PC-3 (cell line): ENCODE results near the gene CHRND. TPM values are rescaled to one million over a fixed set of nuclear protein-coding genes. Genes with fewer than 3 reads are reported as not detected.

ENCODE experiments used
- ATAC-seq: fragments of 200-7000 bp; cut with Tn5 transposase; 2 replicates; pipeline ENCODE4 v1.9.1; 2020; ENCODE audit warnings: mild to moderate bottlenecking, moderate library complexity
- BruUV-seq: library from RNA; stranded (reverse); fragments of 400-500 nt; replicated peaks from 2 replicates; lab custom pipeline; 2021; lab: Mats Ljungman, UMichigan
- CTCF ChIA-PET: fragments of 300-600 bp; sonication (Branson Sonifier 250); formaldehyde crosslinking; loops from one replicate; lab custom pipeline; 2022; ENCODE audit warnings: antibody characterized with exemption; lab: Charles Lee
- POLR2A ChIA-PET: fragments of 300-600 bp; sonication (Branson Sonifier 250); formaldehyde crosslinking; loops from one replicate; lab custom pipeline; 2022; ENCODE audit warnings: antibody characterized with exemption; ENCODE audit not compliant: unreplicated experiment; lab: Charles Lee
- DNase-seq: peaks from one replicate; pipeline ENCODE4 v3.0.0-alpha.2; 2015
- H2AFZ ChIP-seq: fragments of 300-600 bp; sonication (generic); 2 replicates; pipeline ENCODE4 v1.6.0; 2016; ENCODE audit warnings: antibody characterized with exemption, low read length
- H3F3A ChIP-seq: fragments of 300-600 bp; sonication (generic); one replicate; pipeline ENCODE4 v1.6.0; 2017; ENCODE audit warnings: antibody characterized with exemption, low read length, control low read depth, mild to moderate bottlenecking; ENCODE audit not compliant: unreplicated experiment
- H3K27ac ChIP-seq: fragments of 300-600 bp; sonication (generic); 2 replicates; pipeline ENCODE4 v1.5.1; 2016; ENCODE audit warnings: mild to moderate bottlenecking, low read length
- H3K27me3 ChIP-seq: fragments of 300-600 bp; sonication (generic); 2 replicates; pipeline ENCODE4 v1.6.1; 2016; ENCODE audit warnings: low read length, mixed read lengths
- H3K36me3 ChIP-seq: fragments of 300-600 bp; sonication (generic); 2 replicates; pipeline ENCODE4 v1.6.1; 2016; ENCODE audit warnings: low read depth, mixed run types, low read length, mixed read lengths
- H3K4me1 ChIP-seq: fragments of 300-600 bp; sonication (generic); 2 replicates; pipeline ENCODE4 v1.5.1; 2016; ENCODE audit warnings: low read length; ENCODE audit not compliant: insufficient read depth
- H3K4me2 ChIP-seq: fragments of 300-600 bp; sonication (generic); 2 replicates; pipeline ENCODE4 v1.6.0; 2016; ENCODE audit warnings: low read length
- H3K4me3 ChIP-seq: fragments of 300-600 bp; sonication (generic); 2 replicates; pipeline ENCODE4 v1.5.1; 2016; ENCODE audit warnings: mild to moderate bottlenecking, low read length, mixed read lengths
- H3K79me2 ChIP-seq: fragments of 300-600 bp; sonication (generic); 2 replicates; pipeline ENCODE4 v1.6.1; 2017; ENCODE audit warnings: low read length, mixed read lengths
- H3K9ac ChIP-seq: fragments of 300-600 bp; sonication (generic); 2 replicates; pipeline ENCODE4 v1.6.0; 2016; ENCODE audit warnings: mild to moderate bottlenecking, low read length
- H3K9me2 ChIP-seq: fragments of 300-600 bp; sonication (generic); replicated peaks from 2 replicates; pipeline ENCODE4 v1.6.1; 2016; ENCODE audit warnings: mixed run types, low read length, mixed read lengths
- H3K9me3 ChIP-seq: fragments of 300-600 bp; sonication (generic); 2 replicates; pipeline ENCODE4 v1.6.1; 2016; ENCODE audit warnings: low read length, mixed read lengths
- H4K20me1 ChIP-seq: fragments of 300-600 bp; sonication (generic); 2 replicates; pipeline ENCODE4 v1.6.1; 2016; ENCODE audit warnings: low read length, mixed read lengths
- CTCF ChIP-seq: fragments of 300-600 bp; sonication (generic); conservative IDR thresholded peaks from 2 replicates; pipeline ENCODE4 v1.5.1; 2017; ENCODE audit warnings: antibody characterized with exemption, low read depth, mild to moderate bottlenecking, low read length
- EZH2 ChIP-seq: fragments of 300-600 bp; sonication (generic); IDR thresholded peaks from one replicate; pipeline ENCODE4 v1.6.1; 2017; ENCODE audit warnings: antibody characterized with exemption, mild to moderate bottlenecking, low read length; ENCODE audit not compliant: unreplicated experiment
- EZH2phosphoT487 ChIP-seq: fragments of 300-600 bp; sonication (generic); IDR thresholded peaks from 2 replicates; pipeline ENCODE4 v1.6.1; 2018; ENCODE audit warnings: mild to moderate bottlenecking, antibody characterized with exemption, low read length, borderline replicate concordance
- intact Hi-C: fragments of 100-400 bp; cut with micrococcal nuclease; formaldehyde crosslinking; loops from 2 replicates; pipeline ENCODE4 v1.9.0; 2023
- total RNA-seq: library from RNA; depleted of rRNA; stranded (reverse); fragments of >200 nt; gene quantifications from 2 replicates; pipeline ENCODE4 v1.2.3, GENCODE V29; 2014

Gene CHRND
- total RNA-seq, 1 experiment from 2014 or later: not detected

- Histone ChIP-seq H3K9me3 (no peaks in the 10 kb centered on the region), H3F3A (no peaks in the 10 kb centered on the region), H3K4me3 (no peak overlapping the region), H3K27ac (no peak overlapping the region), H3K9me2 (no peaks in the 10 kb centered on the region), H3K79me2 (no peaks in the 10 kb centered on the region), H4K20me1 (no peaks in the 10 kb centered on the region), H3K36me3 (no peaks in the 10 kb centered on the region), H2AFZ (no peak overlapping the region), H3K27me3 (no peaks in the 10 kb centered on the region), H3K4me2 (no peak overlapping the region), H3K9ac (no peak overlapping the region), H3K4me1 (no peaks in the 10 kb centered on the region)
- CTCF ChIA-PET: no interaction called here
- BruUV-seq: no TSS peak
- ATAC-seq: no peak
- TF ChIP-seq CTCF (no peak), EZH2phosphoT487 (no peak), EZH2 (no peak)
- no peak for DNase-seq
- POLR2A ChIA-PET: no interaction called here
- intact Hi-C loops: no loop called here
Measured at GRCh38 chr2:232511336-232511890, 14.5 kb upstream of the CHRND start.

GRCh38 chr2:232512602-232513001 is 13.4 kb upstream of the CHRND start:
- no peak overlapping the region for H3K4me3 ChIP-seq
- H3K36me3 ChIP-seq: no peaks in the 10 kb centered on the region
- no peaks in the 10 kb centered on the region for H3K27me3 ChIP-seq
- DNase-seq (no peak), ATAC-seq (no peak)
- H3K4me2 ChIP-seq: no peak overlapping the region
- H3K27ac ChIP-seq: no peak overlapping the region
- H3K4me1 ChIP-seq: no peaks in the 10 kb centered on the region
- H3K9ac ChIP-seq: no peak overlapping the region
- no peaks in the 10 kb centered on the region for H3F3A ChIP-seq
- no peak for TF ChIP-seq CTCF
- no peak for TF ChIP-seq EZH2
- TF ChIP-seq EZH2phosphoT487: no peak
- H3K79me2 ChIP-seq: no peaks in the 10 kb centered on the region
- H3K9me2 ChIP-seq: no peaks in the 10 kb centered on the region
- no peak overlapping the region for H2AFZ ChIP-seq
- H3K9me3 ChIP-seq: no peaks in the 10 kb centered on the region
- intact Hi-C loops: no loop called here
- CTCF ChIA-PET: no interaction called here
- POLR2A ChIA-PET: no interaction called here
- BruUV-seq: no TSS peak
- no peaks in the 10 kb centered on the region for H4K20me1 ChIP-seq

- no peaks in the 10 kb centered on the region for H3K27me3 ChIP-seq
- H3K9ac ChIP-seq: no peak overlapping the region
- ATAC-seq (no peak), DNase-seq (no peak)
- H3K27ac ChIP-seq: no peak overlapping the region
- H2AFZ ChIP-seq: no peak overlapping the region
- no peaks in the 10 kb centered on the region for H3K9me2 ChIP-seq
- no TSS peak for BruUV-seq
- H3F3A ChIP-seq: no peaks in the 10 kb centered on the region
- no peaks in the 10 kb centered on the region for H4K20me1 ChIP-seq
- TF ChIP-seq EZH2 (no peak), EZH2phosphoT487 (no peak), CTCF (no peak)
- no peaks in the 10 kb centered on the region for H3K36me3 ChIP-seq
- POLR2A ChIA-PET: no interaction called here
- no peak overlapping the region for H3K4me2 ChIP-seq
- H3K4me1 ChIP-seq: no peaks in the 10 kb centered on the region
- H3K79me2 ChIP-seq: no peaks in the 10 kb centered on the region
- intact Hi-C loops: no loop called here
- H3K9me3 ChIP-seq: no peaks in the 10 kb centered on the region
- CTCF ChIA-PET: no interaction called here
- no peak overlapping the region for H3K4me3 ChIP-seq
Measured at GRCh38 chr2:232513353-232513752, 12.6 kb upstream of the CHRND start.
